ENCODE measurements around the gene STMN3.

Gene STMN3

DNA sequence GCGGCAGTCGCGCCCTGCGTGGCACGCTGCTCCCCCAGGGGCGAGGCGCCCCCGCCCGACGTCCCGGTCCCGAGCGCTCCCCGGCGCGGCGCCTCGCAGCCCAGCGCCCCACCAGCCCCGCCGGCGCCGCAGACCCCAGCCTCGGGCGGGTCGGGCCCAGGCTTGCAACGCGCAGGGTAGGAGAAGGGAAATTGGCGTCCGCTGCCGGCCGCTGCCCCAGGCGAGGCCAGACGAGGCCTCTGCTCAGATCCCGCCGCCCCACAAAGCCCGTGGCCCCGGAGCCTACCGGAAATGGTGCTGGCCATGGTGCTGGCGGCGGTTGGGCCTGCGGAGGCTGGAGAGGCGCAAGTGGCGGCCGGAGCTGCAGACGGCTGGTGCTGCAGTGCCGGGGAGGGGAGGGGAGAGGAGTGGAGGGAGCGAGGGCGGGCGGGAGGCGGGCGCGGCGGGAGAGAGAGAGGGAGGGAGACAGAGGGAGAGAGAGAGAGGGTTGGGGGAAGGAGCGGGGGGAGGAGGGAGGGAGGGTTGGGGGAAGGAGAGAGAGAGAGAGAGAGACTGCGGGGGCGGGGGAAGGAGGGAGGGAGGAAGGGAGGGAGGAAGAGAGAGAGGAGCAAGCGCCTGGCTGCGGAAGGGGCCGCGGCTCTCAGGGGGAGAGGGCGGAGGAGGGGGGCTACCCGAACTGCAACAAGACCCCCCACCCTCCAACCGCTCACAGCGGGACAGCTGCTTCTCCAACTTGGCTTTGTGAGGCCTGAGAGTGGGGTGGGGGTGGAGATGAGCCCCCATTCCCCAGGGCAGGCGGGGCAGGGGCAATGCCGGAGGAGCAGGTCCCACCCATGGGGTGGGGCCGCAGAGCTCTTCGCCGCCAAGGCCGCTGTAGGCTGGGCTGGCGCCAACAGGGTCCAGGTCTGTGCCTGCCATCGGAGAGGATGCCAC lies at the start of gene STMN3:
Gene STMN3, minus strand, starts transcription at position 384 of the 933 bp plus-strand sequence. Its CDS starts 79 bp downstream, at position 305.
- DNase-seq (ENCODE audit: low read depth in 2 of 2), result peak; percentile 39 to 56

DNA sequence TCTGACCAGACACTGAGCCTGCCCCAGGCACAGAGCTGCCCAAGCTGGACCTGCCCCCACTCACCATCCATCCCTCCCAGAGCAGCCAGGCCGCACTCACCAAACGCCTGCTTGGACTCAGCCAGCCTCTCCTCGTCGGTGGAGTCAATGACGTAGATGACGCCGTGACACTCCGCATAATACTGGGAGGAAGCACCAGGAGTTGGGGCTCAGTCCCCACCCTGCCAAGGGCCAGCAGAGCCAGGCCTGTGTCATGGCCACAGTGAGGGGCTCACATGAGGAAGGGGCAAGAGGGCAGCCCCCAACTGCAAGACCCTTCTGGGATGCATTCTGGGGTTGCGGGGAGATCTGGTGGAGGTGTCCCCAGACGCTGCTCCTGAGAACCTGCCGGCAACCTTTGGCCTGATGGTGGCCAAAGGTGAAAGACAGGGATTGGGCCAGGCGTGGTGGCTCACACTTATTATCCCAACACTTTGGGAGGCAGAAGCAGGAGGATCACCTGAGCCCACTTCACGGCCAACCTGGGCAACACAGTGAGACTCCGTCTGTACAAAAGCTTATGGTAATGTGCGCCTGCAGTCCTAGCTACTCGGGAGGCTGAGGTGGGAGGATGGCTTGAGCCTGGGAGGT lies 48.9 kb upstream of the STMN3 start:
- DNase-seq (ENCODE audit: low read depth in 2 of 2), result no peak

DNA sequence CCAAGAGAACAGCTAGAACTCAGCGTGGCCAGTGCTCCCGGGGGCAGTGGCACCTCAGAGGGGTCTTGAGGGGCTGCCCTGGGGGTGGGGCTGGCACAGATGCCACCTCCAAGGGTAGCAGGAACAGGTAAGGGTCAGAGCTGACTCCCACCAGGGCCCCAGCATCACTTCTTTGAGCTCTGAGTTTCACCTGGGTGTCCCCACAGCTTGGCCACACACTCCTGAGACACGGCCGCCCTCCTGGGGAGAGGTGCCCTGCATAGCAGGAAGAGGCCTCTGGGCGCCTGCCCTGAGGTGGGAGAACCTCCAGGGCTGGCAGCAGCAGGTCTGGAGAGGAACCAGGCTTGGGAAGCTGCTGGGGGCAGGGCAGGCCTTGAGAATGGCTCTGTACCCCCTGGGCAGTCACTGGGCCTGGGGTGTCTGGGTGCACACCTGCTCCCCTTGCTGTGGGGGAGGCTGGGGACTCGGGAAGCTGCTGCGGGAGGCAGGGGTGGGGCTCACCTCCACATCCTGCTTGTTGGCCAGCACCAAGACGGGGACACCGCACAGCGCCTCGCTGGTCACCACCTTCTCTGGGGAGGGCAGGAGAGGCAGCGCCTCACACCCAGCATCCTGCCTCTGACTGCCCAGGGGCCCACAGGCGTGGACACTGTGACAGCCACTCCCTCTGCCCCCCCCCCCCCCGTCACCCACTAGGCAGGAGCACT lies 48.3 kb upstream of the STMN3 start:
- no peak for DNase-seq (ENCODE audit: low read depth in 2 of 2)

DNA sequence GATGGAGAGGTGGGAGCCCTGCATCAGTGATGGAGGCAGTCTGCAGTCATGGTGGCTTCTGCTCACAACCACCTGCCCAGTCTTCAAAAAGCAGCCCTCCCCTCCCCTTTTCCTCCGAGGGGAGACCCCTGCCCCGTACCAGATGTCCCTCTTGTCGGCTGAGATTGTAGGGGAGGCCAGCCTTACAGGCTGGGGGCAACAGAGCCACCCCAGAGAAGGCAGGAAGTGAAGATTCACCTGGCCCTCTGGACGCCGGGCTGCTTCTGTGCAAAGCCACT lies 47.8 kb upstream of the STMN3 start:
- no peak for DNase-seq (ENCODE audit: low read depth in 2 of 2)

DNA sequence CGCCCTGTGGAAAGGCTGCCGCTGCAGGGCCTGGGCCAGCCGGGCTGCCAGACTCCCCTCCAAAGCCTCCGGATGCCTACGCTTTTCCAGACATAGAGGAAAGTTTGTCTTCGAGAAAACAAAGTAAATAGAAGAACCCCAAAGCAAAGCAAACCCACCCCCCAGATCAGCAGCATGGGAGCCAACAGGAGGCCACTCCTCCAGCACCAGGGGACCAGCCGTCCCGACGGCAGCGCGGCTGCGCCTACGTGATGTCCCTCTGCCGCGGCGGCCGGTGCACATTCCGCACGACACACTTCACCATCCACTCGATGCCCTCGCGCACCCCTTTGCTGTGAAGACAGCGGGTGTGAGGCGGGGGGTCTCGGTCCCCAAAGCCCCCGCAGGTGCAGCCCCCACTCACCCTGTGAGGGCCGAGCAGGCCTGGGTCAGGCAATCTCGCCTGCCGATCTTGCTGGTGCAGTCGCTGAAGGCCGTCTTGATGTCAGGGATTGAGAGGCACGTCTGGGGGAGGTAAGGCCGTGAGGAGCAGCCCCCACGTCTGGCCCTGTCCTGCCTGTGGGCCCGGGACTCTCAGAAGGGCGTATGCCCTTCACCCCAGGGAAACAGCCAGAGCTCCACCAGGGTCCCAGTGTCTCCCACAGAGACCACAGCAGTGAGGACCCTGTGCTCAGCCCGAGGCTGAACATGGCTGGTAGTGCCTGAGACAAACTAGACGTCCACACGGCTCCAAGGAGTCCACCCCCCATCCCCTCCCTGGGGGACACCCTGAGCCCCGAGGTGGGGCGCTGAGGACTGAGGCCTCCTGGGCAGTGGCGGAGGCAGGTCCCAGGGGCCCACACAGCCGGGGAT lies 47.2 kb upstream of the STMN3 start:
- no peak for DNase-seq (ENCODE audit: low read depth in 2 of 2)

DNA sequence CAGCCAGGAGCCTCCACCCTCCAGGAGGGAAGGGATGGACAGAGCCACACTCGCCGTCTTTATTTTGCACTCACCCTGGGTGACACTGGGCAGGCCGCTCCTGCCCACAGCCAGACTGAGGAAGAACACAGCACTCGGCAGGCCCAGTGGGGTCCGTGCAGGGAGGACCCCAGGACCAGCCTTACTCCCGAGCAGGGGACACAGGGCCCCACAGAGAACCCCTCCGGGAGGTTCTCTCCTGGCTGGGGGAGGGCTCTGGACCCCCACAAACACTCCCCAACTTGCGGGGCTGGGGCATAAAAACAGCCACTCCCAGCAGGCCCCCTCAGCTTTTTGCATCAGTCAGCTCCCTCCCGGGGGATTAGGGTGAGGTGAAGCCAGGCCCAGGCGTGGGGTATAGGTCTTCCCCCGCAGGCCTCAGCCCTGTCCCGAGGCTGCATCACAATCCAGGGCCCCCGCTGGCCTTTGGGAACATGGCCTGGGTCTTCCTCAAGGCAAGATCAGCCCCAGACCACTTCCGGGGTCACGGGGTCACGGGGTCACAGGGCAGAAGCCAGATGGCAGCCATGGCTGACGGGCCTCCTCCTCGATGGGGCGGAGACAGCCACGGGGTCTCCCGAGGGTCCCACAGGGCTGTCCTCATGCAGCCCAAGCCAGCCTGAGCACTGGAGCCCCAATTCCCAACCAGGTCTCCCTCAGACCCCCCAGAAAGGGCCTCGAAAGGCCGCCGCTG lies 46.4 kb upstream of the STMN3 start:
- DNase-seq (ENCODE audit: low read depth in 2 of 2), result no peak

DNA sequence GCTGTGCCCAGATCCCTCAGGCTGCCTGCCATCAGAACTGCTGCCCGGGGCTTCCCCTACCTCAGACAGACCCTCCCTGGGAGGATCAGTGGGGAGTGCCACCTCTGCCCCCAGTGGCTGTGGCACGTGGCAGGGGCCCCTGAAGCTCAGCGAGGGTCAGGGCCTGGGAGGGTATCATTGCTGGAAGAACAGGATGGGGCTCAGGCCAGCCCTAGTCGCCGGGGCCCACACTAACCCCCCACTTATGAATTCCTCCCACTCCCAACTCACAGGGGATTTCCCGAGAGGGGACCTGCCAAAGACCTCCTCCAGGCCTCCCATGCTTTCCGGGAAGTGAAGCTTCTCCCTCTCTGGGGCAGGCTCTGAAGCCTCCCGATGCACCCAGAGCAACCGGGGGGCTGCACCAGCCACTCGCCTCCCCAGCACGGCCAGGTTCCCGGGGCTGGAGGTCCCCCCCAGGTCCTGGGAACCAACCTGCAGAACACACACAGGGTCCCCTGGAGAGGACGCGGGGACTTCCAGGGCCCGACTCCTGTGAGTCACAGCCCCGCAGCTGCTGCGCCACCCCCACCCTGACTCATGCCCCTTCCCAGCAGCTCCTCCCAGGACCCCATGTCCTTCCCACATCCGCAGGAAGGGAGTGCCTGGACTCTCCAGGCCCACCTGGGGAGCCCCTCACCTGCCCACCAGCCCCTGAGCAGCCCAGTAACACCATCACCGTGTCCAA lies 45.7 kb upstream of the STMN3 start:
- peak; percentile 50 to 53 for DNase-seq (ENCODE audit: low read depth in 2 of 2)

DNA sequence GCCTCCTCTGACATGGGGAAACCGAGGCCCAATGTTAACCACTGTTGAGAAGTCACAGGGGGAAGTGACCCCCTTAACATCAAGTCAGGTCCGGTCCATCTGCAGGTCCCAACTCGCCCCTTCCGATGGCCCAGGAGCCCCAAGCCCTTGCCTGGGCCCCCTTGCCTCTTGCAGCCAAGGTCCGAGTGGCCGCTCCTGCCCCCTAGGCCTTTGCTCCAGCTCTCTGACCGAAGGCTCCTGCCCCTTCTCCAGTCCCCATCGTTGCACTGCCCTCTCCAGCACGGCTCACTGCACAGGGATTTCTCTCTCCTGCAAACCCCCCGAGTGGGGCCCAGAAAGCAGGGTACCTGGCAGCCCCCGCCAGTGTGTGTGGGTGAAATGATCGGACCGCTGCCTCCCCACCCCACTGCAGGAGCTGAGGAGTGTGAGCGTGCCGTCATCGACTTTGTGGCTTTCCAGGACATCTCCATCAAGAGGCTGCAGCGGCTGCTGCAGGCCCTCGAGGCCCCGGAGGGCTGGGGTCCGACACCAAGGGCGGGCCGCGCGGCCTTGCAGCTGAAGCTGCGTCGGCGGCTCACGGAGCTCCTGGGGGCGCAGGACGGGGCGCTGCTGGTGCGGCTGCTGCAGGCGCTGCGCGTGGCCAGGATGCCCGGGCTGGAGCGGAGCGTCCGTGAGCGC lies 44.8 kb upstream of the STMN3 start:
- DNase-seq (ENCODE audit: low read depth in 2 of 2), result no peak

DNA sequence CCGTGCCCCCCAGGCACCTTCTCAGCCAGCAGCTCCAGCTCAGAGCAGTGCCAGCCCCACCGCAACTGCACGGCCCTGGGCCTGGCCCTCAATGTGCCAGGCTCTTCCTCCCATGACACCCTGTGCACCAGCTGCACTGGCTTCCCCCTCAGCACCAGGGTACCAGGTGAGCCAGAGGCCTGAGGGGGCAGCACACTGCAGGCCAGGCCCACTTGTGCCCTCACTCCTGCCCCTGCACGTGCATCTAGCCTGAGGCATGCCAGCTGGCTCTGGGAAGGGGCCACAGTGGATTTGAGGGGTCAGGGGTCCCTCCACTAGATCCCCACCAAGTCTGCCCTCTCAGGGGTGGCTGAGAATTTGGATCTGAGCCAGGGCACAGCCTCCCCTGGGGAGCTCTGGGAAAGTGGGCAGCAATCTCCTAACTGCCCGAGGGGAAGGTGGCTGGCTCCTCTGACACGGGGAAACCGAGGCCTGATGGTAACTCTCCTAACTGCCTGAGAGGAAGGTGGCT lies 44.2 kb upstream of the STMN3 start:
- DNase-seq (ENCODE audit: low read depth in 2 of 2), result no peak

DNA sequence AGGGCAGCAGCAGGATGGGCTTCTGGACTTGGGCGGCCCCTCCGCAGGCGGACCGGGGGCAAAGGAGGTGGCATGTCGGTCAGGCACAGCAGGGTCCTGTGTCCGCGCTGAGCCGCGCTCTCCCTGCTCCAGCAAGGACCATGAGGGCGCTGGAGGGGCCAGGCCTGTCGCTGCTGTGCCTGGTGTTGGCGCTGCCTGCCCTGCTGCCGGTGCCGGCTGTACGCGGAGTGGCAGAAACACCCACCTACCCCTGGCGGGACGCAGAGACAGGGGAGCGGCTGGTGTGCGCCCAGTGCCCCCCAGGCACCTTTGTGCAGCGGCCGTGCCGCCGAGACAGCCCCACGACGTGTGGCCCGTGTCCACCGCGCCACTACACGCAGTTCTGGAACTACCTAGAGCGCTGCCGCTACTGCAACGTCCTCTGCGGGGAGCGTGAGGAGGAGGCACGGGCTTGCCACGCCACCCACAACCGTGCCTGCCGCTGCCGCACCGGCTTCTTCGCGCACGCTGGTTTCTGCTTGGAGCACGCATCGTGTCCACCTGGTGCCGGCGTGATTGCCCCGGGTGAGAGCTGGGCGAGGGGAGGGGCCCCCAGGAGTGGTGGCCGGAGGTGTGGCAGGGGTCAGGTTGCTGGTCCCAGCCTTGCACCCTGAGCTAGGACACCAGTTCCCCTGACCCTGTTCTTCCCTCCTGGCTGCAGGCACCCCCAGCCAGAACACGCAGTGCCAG lies 43.6 kb upstream of the STMN3 start, which contains the start of gene TNFRSF6B:
Gene TNFRSF6B, plus strand, starts transcription at position 25 of the 729 bp plus-strand sequence. Its CDS starts 116 bp downstream, at position 141.
- no peak for DNase-seq (ENCODE audit: low read depth in 2 of 2)

DNA sequence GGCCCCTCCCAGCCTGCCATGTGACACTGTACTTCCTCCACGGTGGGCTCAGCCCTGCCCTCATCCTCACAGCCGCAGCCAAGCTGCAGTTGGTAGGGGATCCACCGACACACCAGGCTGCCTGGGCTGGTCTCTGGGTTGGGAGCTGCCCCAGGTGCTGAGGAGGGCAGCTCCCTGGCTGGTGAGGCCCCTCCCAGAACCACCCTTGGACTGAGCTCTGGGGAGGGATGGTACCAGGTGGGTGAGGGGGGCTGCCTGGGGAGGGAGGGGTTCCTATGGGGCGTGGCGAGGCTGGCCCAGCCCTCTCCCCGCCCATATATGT lies 43.0 kb upstream of the STMN3 start:
- DNase-seq (ENCODE audit: low read depth in 2 of 2), result no peak

DNA sequence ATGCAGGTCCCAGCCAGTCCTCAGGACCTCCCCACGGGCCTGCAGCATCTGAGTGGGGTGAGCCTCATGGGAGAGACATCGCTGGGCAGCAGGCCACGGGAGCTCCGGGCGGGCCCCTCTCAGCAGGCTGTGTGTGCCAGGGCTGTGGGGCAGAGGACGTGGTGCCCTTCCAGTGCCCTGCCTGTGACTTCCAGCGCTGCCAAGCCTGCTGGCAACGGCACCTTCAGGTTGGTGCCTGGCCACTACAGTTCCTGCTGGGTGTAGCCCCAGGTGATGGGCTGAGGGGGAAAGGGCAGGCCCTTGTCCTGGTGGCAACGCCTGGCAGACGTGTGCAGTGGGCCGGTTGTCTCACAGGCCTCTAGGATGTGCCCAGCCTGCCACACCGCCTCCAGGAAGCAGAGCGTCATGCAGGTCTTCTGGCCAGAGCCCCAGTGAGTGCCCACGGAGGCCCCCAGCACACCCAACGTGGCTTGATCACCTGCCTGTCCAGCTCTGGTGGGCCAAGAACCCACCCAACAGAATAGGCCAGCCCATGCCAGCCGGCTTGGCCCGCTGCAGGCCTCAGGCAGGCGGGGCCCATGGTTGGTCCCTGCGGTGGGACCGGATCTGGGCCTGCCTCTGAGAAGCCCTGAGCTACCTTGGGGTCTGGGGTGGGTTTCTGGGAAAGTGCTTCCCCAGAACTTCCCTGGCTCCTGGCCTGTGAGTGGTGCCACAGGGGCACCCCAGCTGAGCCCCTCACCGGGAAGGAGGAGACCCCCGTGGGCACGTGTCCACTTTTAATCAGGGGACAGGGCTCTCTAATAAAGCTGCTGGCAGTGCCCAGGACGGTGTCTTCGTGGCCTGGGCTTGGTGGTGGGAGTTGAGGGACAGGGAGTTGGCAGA lies 42.4 kb upstream of the STMN3 start:
- no peak for DNase-seq (ENCODE audit: low read depth in 2 of 2)

DNA sequence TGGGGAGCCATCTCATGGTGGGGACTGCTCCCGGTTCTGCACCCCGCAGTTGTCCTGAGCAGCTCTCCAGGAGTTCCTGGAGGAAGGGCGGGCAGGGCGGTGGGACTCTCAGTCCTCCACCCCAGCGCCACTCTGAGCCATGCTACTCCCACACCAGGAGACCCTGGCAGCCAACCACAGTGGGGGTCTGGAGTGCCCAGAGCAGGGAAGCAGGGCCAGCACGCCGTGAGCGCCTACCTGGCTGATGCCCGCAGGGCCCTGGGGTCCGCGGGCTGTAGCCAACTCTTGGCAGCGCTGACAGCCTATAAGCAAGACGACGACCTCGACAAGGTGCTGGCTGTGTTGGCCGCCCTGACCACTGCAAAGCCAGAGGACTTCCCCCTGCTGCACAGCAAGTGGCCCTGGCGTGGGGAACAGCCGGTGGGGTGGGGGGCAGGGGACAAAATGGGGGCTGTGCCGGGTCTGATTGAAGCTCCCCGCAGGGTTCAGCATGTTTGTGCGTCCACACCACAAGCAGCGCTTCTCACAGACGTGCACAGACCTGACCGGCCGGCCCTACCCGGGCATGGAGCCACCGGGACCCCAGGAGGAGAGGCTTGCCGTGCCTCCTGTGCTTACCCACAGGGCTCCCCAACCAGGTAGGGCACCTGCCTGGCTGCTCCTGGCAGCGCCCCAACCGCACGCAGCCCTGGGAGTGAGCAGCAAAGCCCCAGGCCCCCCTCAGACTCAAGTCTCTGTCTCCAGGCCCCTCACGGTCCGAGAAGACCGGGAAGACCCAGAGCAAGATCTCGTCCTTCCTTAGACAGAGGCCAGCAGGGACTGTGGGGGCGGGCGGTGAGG lies 41.6 kb upstream of the STMN3 start:
- DNase-seq (ENCODE audit: low read depth in 2 of 2), result no peak

DNA sequence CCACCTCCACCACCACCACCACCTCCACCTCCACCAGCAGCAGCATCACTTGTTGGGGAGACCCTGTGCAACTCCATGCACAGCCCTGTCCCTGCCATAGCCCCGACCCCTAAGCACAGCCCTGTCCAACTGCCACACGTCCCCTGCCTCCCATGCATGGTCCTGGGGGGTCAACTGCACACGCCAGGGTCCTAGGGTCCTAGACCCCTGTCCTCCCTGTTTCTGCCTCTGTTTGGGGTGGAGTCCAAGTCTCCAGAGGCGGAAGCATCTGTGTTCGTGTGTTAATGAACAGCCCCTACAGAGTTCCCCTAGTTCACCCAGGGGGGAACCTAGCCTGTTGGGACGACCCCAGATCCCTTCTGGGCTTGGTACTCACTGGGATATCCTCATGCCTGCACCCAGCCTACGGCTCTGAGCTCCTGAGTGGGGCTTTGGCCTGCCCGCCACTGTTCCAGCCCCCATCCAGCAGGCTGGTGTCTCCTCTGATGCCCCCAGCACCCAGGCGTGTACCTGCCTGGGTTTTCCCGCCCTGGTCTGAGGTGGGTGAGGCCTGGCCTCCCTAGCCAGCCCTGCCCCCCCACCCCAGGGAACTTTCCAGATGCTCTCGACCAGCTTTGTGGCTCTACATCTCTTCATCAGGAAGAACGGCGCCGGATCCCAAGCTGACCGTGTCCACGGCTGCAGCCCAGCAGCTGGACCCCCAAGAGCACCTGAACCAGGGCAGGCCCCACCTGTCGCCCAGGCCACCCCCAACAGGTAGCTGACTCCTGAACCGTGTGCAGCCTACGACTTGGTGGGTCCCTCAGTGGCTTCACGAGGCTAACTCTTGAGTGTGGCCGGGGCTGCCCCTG lies 40.7 kb upstream of the STMN3 start:
- DNase-seq (ENCODE audit: low read depth in 2 of 2), result no peak

DNA sequence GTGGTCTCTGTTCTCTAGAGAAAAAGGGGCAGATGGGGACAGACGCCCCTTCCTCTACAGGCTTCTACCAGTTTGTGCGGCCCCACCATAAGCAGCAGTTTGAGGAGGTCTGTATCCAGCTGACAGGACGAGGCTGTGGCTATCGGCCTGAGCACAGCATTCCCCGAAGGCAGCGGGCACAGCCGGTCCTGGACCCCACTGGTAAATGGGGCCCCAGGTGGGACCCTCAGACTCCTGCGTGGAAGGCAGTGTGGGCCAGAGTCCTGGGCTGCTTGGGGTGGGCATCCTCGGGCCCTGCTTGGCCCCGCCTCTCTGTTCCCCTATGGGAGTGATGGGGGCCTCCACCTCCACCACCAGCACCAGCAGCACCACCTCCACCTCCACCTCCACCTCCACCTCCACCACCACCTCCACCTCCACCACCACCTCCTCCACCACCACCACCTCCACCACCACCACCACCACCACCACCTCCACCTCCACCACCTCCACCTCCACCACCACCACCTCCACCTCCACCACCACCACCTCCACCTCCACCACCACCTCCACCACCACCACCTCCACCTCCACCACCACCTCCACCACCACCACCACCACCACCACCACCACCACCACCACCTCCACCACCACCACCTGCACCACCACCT lies 40.0 kb upstream of the STMN3 start:
- no peak for DNase-seq (ENCODE audit: low read depth in 2 of 2)
